ENCODE results near the gene GJB1. TPM values are rescaled to one million over a fixed set of nuclear protein-coding genes. Genes with fewer than 3 reads are reported as not detected.
"Not testable (repeated sequence)": the region's sequence is repeated elsewhere in the genome, so short reads cannot be mapped to it uniquely, and the experiment has no call there.

Gene GJB1
- total RNA-seq, 1 donor from 2014 or later = 12.3 TPM

DNA sequence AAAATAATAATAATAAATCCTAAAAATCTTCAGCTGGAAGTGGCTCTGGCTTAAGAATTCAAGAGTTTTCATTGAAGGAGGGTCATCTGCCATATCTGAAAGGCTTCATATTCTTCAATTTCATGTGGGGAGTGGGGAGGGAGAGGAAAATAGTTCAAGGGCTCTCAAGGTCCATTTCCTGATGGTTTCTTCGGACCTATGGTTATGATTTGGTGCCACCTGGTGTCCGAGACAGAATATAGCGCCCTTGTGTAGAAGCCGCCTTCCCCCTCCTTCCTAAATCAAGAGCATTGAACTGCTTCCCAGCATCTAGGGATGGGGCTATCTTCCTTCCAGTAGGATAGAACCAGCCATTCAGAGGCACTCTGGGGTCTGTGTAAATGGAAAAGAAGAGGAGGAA lies 44.1 kb upstream of the GJB1 start:
- no peaks in the 10 kb centered on the region for H3K36me3 Mint-ChIP-seq (ENCODE audit: low read depth)
- TF ChIP-seq, protein P1, sequence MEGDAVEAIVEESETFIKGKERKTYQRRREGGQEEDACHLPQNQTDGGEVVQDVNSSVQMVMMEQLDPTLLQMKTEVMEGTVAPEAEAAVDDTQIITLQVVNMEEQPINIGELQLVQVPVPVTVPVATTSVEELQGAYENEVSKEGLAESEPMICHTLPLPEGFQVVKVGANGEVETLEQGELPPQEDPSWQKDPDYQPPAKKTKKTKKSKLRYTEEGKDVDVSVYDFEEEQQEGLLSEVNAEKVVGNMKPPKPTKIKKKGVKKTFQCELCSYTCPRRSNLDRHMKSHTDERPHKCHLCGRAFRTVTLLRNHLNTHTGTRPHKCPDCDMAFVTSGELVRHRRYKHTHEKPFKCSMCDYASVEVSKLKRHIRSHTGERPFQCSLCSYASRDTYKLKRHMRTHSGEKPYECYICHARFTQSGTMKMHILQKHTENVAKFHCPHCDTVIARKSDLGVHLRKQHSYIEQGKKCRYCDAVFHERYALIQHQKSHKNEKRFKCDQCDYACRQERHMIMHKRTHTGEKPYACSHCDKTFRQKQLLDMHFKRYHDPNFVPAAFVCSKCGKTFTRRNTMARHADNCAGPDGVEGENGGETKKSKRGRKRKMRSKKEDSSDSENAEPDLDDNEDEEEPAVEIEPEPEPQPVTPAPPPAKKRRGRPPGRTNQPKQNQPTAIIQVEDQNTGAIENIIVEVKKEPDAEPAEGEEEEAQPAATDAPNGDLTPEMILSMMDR (conservative IDR thresholded peaks at IDR 0.05) = peak; percentile 72
- no peak overlapping the region for H3K27ac Mint-ChIP-seq (ENCODE audit: unreplicated experiment)
- DNase-seq (ENCODE audit: low read depth, low spot score) = peak; percentile 25
- peaks cover 29% of the 10 kb centered on the region for H3K4me1 Mint-ChIP-seq
- peaks cover 6% of the 10 kb centered on the region for H3K9me3 Mint-ChIP-seq
- peak overlapping the region; percentile 65 for H3K4me3 Mint-ChIP-seq
- no peaks in the 10 kb centered on the region for H3K27me3 Mint-ChIP-seq (ENCODE audit: low read depth)

DNA sequence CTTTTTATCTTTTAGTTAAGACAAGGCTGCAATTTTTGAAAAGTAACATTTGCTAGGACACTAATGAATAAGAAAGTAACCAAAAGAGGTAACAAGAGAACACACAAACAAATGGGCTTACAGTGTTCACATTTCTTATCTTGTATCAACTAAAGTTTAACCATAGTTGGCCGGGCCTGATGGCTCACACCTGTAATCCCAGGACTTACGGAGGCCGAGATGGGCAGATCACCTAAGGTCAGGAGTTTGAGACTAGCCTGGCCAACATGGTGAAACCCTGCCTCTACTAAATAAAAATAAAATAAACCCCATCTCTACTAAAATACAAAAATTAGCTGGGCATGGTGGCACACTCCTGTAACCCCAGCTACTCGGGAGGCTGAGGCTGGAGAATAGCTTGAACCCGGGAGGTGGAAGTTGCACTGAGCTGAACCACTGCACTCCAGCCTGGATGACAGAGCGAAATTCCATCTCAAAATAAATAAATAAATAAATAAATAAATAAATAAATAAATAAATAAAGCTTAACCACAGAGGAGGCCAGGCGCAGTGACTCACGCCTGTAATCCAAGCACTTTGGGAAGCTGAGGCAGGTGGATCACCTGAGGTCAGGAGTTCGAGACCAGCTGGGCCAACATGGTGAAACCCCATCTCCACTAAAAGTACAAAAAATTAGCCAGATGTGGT lies 42.3 kb upstream of the GJB1 start:
- peaks cover 38% of the 10 kb centered on the region for H3K4me1 Mint-ChIP-seq
- H3K27me3 Mint-ChIP-seq (ENCODE audit: low read depth); H3K27ac Mint-ChIP-seq (ENCODE audit: unreplicated experiment); H3K4me3 Mint-ChIP-seq; DNase-seq (ENCODE audit: low read depth, low spot score); H3K36me3 Mint-ChIP-seq (ENCODE audit: low read depth); H3K9me3 Mint-ChIP-seq: not testable (repeated sequence)

DNA sequence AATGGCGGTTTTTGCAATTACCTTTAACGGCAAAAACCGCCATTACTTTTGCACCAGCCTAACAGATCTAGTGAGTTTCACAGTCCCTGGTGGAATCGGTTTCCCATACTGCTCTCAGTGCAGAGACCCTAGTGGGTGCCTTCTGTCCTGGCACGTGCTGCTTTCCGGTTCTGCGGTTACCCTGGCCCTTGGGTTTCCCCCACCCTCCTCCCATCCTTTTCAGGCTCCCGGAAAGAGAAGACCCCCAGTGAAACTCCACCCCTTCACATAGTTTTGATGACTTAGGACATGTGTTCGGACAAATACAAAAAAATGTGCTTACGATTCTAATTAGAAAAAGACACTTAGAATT lies 41.5 kb upstream of the GJB1 start:
- H3K36me3 Mint-ChIP-seq (ENCODE audit: low read depth) = no peaks in the 10 kb centered on the region
- peaks cover 38% of the 10 kb centered on the region for H3K4me1 Mint-ChIP-seq
- H3K27ac Mint-ChIP-seq (ENCODE audit: unreplicated experiment) = peak overlapping the region; percentile 96
- DNase-seq (ENCODE audit: low read depth, low spot score) = no peak
- H3K9me3 Mint-ChIP-seq = peaks cover 3% of the 10 kb centered on the region
- H3K4me3 Mint-ChIP-seq = peak overlapping the region; percentile 91
- no peaks in the 10 kb centered on the region for H3K27me3 Mint-ChIP-seq (ENCODE audit: low read depth)
- TF ChIP-seq, protein P1 (conservative IDR thresholded peaks at IDR 0.05) = no peak

DNA sequence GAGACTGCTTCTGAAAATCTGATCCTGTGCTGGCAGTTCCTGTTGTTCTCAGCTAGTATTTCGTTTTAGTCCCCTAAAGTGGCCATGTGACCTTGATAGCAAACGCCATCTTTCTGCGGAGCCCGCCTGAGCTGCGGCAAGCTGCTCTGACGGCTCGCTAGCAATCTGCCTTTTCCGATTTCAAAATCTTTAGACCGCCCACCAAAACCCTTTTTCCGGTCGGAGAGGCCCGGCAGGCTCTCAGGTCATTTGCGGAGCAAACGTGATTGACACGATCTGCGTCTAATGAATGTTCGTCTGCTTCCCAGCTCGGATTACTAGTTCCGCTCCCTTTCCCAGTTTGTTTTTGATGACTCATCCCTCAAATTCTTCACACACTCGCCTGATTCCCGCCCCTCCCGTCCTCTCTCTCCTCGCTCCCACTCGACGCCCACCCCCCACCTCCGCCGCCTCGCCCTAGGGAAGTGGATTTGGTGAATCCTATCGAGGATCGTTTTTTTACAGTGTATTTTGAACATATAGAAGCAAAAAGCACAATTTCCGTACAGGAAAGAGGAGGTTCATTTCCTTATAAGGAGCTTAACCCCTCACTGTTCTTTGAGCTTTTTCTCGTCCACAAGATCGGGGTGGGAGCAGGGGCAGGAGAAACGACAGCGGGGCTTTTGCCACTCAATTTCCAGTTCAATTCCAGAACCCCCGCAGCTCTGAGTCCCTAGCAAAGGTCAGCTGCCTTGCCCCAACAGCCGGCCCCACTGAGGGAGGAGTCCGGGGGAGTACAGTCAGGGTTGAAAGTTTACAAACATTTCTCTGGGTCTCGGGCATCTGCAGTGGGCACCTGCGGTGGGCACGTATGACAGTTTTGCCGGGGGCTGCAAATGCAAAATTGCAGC lies 40.9 kb upstream of the GJB1 start:
- Mint-ChIP-seq H3K4me3 (peak overlapping the region; percentile 91), H3K27me3 (ENCODE audit: low read depth) (no peaks in the 10 kb centered on the region), H3K27ac (ENCODE audit: unreplicated experiment) (peak overlapping the region; percentile 98), H3K4me1 (peaks cover 38% of the 10 kb centered on the region), H3K36me3 (ENCODE audit: low read depth) (no peaks in the 10 kb centered on the region), H3K9me3 (peaks cover 3% of the 10 kb centered on the region)
- peak; percentile 59 for DNase-seq (ENCODE audit: low read depth, low spot score)
- TF ChIP-seq, protein P1 (conservative IDR thresholded peaks at IDR 0.05) = no peak

DNA sequence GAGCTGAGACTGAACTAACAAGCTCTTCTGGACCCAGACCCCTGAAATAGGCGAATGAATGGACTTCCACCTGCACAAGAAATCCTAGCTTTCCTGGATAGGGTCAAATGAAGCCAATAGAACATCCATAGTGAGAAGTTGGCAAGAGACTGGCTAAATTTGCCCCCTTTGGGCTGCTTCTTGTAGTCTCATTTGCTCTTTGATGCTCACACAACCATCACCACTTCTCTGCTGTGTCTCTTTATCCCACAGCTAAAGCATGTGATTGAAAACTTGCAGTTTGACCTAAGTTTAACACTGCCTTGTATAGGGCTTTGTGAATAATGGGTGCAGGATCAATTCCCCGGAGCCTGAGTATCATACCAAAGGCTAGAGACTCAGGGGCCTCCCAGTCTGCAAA lies 40.2 kb upstream of the GJB1 start:
- DNase-seq (ENCODE audit: low read depth, low spot score) = no peak
- Mint-ChIP-seq H3K4me3 (peak overlapping the region; percentile 91), H3K27me3 (ENCODE audit: low read depth) (no peaks in the 10 kb centered on the region), H3K9me3 (peaks cover 3% of the 10 kb centered on the region), H3K36me3 (ENCODE audit: low read depth) (no peaks in the 10 kb centered on the region), H3K27ac (ENCODE audit: unreplicated experiment) (peak overlapping the region; percentile 98), H3K4me1 (peaks cover 38% of the 10 kb centered on the region)
- TF ChIP-seq, protein P1 (conservative IDR thresholded peaks at IDR 0.05) = no peak

DNA sequence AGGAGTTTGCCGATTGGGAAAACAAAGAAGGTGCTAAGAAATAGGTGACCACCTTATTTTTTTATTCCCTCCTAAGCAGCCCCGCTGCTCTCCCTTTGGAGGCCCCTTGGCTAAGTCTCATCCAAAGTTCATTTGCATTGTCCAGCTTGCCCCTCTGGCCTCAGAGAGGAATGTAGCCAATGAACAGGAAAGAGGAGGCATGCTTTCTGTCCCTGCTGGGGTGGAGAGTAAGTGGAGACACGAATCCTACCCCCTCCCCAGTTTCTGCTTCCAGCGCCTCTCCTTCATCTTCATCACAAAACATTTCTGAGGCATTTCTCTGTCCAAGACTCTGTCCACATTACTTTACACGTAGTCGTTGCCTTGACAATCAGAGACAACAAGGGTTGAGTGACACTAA lies 39.7 kb upstream of the GJB1 start:
- no peak for DNase-seq (ENCODE audit: low read depth, low spot score)
- peaks cover 3% of the 10 kb centered on the region for H3K9me3 Mint-ChIP-seq
- peak overlapping the region; percentile 98 for H3K27ac Mint-ChIP-seq (ENCODE audit: unreplicated experiment)
- H3K4me1 Mint-ChIP-seq = peaks cover 38% of the 10 kb centered on the region
- H3K36me3 Mint-ChIP-seq (ENCODE audit: low read depth) = no peaks in the 10 kb centered on the region
- no peaks in the 10 kb centered on the region for H3K27me3 Mint-ChIP-seq (ENCODE audit: low read depth)
- H3K4me3 Mint-ChIP-seq = peak overlapping the region; percentile 64
- TF ChIP-seq, protein P1 (conservative IDR thresholded peaks at IDR 0.05) = no peak
